ENCODE results near the gene CYP4F8.
"Not testable (repeated sequence)": the region's sequence is repeated elsewhere in the genome, so short reads cannot be mapped to it uniquely, and the experiment has no call there.

CYP4F8 gene

GRCh38 chr19:15643387-15643786 lies 28.4 kb downstream of the CYP4F8 start:
- in situ Hi-C loops (cut with MboI; ENCODE audit: low sequenced_read_pairs): no loop called here

GRCh38 chr19:15644066-15644741 lies 29.2 kb downstream of the CYP4F8 start:
- in situ Hi-C loops (cut with MboI; ENCODE audit: low sequenced_read_pairs): no loop called here

GRCh38 chr19:15644816-15645215 lies 29.8 kb downstream of the CYP4F8 start:
- in situ Hi-C loops (cut with MboI; ENCODE audit: low sequenced_read_pairs): no loop called here

- in situ Hi-C loops (cut with MboI; ENCODE audit: low sequenced_read_pairs): no loop called here
Measured at GRCh38 chr19:15649526-15649925, 34.5 kb downstream of the CYP4F8 start.

GRCh38 chr19:15650123-15650522 lies 35.1 kb downstream of the CYP4F8 start:
- in situ Hi-C loops (cut with MboI; ENCODE audit: low sequenced_read_pairs): not testable (repeated sequence)

- in situ Hi-C loops (cut with MboI; ENCODE audit: low sequenced_read_pairs): no loop called here
Measured at GRCh38 chr19:15651791-15652190, 36.8 kb downstream of the CYP4F8 start.

GRCh38 chr19:15652559-15653278 lies 37.7 kb downstream of the CYP4F8 start:
- in situ Hi-C loops (cut with MboI; ENCODE audit: low sequenced_read_pairs): no loop called here

- in situ Hi-C loops (cut with MboI; ENCODE audit: low sequenced_read_pairs): no loop called here
Measured at GRCh38 chr19:15656467-15656866, 41.4 kb downstream of the CYP4F8 start.

GRCh38 chr19:15663247-15663646 lies 48.2 kb downstream of the CYP4F8 start:
- in situ Hi-C loops (cut with MboI; ENCODE audit: low sequenced_read_pairs): no loop called here

GRCh38 chr19:15666186-15666585 lies 51.2 kb downstream of the CYP4F8 start:
- in situ Hi-C loops (cut with MboI; ENCODE audit: low sequenced_read_pairs): no loop called here

GRCh38 chr19:15666883-15667282 lies 51.9 kb downstream of the CYP4F8 start:
- in situ Hi-C loops (cut with MboI; ENCODE audit: low sequenced_read_pairs): no loop called here

GRCh38 chr19:15669440-15669839 lies 54.4 kb downstream of the CYP4F8 start:
- in situ Hi-C loops (cut with MboI; ENCODE audit: low sequenced_read_pairs): no loop called here

GRCh38 chr19:15669891-15670290 lies 54.9 kb downstream of the CYP4F8 start:
- in situ Hi-C loops (cut with MboI; ENCODE audit: low sequenced_read_pairs): no loop called here

GRCh38 chr19:15671237-15671821 lies 56.3 kb downstream of the CYP4F8 start:
- in situ Hi-C loops (cut with MboI; ENCODE audit: low sequenced_read_pairs): no loop called here

GRCh38 chr19:15671891-15672579 lies 57.0 kb downstream of the CYP4F8 start:
- in situ Hi-C loops (cut with MboI; ENCODE audit: low sequenced_read_pairs): no loop called here

- in situ Hi-C loops (cut with MboI; ENCODE audit: low sequenced_read_pairs): no loop called here
Measured at GRCh38 chr19:15672580-15673175, 57.7 kb downstream of the CYP4F8 start, which contains the start of gene CYP4F12. CYP4F12 (plus strand) TSS chr19:15673087; CDS start chr19:15673530, 443 bp downstream.

- in situ Hi-C loops (cut with MboI; ENCODE audit: low sequenced_read_pairs): no loop called here
Measured at GRCh38 chr19:15673176-15673654, 58.2 kb downstream of the CYP4F8 start.

- in situ Hi-C loops (cut with MboI; ENCODE audit: low sequenced_read_pairs): no loop called here
Measured at GRCh38 chr19:15675560-15675959, 60.5 kb downstream of the CYP4F8 start.

- in situ Hi-C loops (cut with MboI; ENCODE audit: low sequenced_read_pairs): no loop called here
Measured at GRCh38 chr19:15679089-15679488, 64.1 kb downstream of the CYP4F8 start.

GRCh38 chr19:15679865-15680264 lies 64.8 kb downstream of the CYP4F8 start:
- in situ Hi-C loops (cut with MboI; ENCODE audit: low sequenced_read_pairs): not testable (repeated sequence)
